ENCODE data around the gene SPECC1. TPM values are rescaled to one million over a fixed set of nuclear protein-coding genes. Genes with fewer than 3 reads are reported as not detected.

SPECC1 gene
- total RNA-seq, 1 experiment from 2014 or later, result 55.3 TPM

- no TSS peak for BruUV-seq (replicated peaks)
- CTCF ChIA-PET, result interaction anchor here (1.4 kb wide), 1 partner anchor 15 kb away, joined by 4 read pairs; no protein-coding TSS in a partner anchor
- no peaks in the 10 kb centered on the region for H3K27me3 Mint-ChIP-seq (ENCODE audit: insufficient read depth, unreplicated experiment)
- H3K27ac Mint-ChIP-seq (ENCODE audit: low read depth, unreplicated experiment), result no peak overlapping the region
- POLR2A ChIA-PET, result interaction anchor here (1.1 to 1.2 kb wide), 2 partner anchors 9 to 28 kb away, joined by 3 to 4 read pairs; no protein-coding TSS in a partner anchor
- intact Hi-C loops (cut with micrococcal nuclease), result no loop called here
- H3K36me3 Mint-ChIP-seq (ENCODE audit: insufficient read depth, unreplicated experiment), result no peaks in the 10 kb centered on the region
- peaks cover 28% of the 10 kb centered on the region for H3K4me1 Mint-ChIP-seq (ENCODE audit: insufficient read depth, unreplicated experiment)
- no peak overlapping the region for H3K4me3 Mint-ChIP-seq (ENCODE audit: unreplicated experiment)
- TF ChIP-seq CTCF (IDR thresholded peaks at IDR 0.05; ENCODE audit: unreplicated experiment), result no peak
- DNase-seq (ENCODE audit: unreplicated experiment), result no peak
- no peaks in the 10 kb centered on the region for H3K9me3 Mint-ChIP-seq (ENCODE audit: unreplicated experiment)
Observed at GRCh38 chr17:20179041-20179440, 169.9 kb downstream of the SPECC1 start.

GRCh38 chr17:20180661-20181060, 171.5 kb downstream of the SPECC1 start:
- POLR2A ChIA-PET, result no interaction called here
- DNase-seq (ENCODE audit: unreplicated experiment), result no peak
- Mint-ChIP-seq H3K27ac (ENCODE audit: low read depth, unreplicated experiment) (no peak overlapping the region), H3K36me3 (ENCODE audit: insufficient read depth, unreplicated experiment) (no peaks in the 10 kb centered on the region), H3K4me3 (ENCODE audit: unreplicated experiment) (no peak overlapping the region), H3K9me3 (ENCODE audit: unreplicated experiment) (no peaks in the 10 kb centered on the region), H3K4me1 (ENCODE audit: insufficient read depth, unreplicated experiment) (peaks cover 15% of the 10 kb centered on the region), H3K27me3 (ENCODE audit: insufficient read depth, unreplicated experiment) (no peaks in the 10 kb centered on the region)
- no TSS peak for BruUV-seq (replicated peaks)
- intact Hi-C loops (cut with micrococcal nuclease), result no loop called here
- no peak for TF ChIP-seq CTCF (IDR thresholded peaks at IDR 0.05; ENCODE audit: unreplicated experiment)
- CTCF ChIA-PET, result interaction anchor here (0.7 kb wide), 1 partner anchor 22 kb away, joined by 3 read pairs; no protein-coding TSS in a partner anchor

- no peaks in the 10 kb centered on the region for H3K27me3 Mint-ChIP-seq (ENCODE audit: insufficient read depth, unreplicated experiment)
- H3K4me1 Mint-ChIP-seq (ENCODE audit: insufficient read depth, unreplicated experiment), result peaks cover 19% of the 10 kb centered on the region
- no peak for DNase-seq (ENCODE audit: unreplicated experiment)
- ChIA-PET POLR2A (interaction anchor here (0.6 kb wide), 1 partner anchor 10 kb away, joined by 3 read pairs; no protein-coding TSS in a partner anchor), CTCF (interaction anchor here (0.6 to 1.3 kb wide), 2 partner anchors 11 to 618 kb away, joined by 4 read pairs; no protein-coding TSS in a partner anchor)
- no TSS peak for BruUV-seq (replicated peaks)
- H3K4me3 Mint-ChIP-seq (ENCODE audit: unreplicated experiment), result no peak overlapping the region
- TF ChIP-seq CTCF (IDR thresholded peaks at IDR 0.05; ENCODE audit: unreplicated experiment), result no peak
- H3K9me3 Mint-ChIP-seq (ENCODE audit: unreplicated experiment), result no peaks in the 10 kb centered on the region
- intact Hi-C loops (cut with micrococcal nuclease), result no loop called here
- H3K36me3 Mint-ChIP-seq (ENCODE audit: insufficient read depth, unreplicated experiment), result no peaks in the 10 kb centered on the region
- no peak overlapping the region for H3K27ac Mint-ChIP-seq (ENCODE audit: low read depth, unreplicated experiment)
Observed at GRCh38 chr17:20184181-20184580, 175.0 kb downstream of the SPECC1 start.

- no peaks in the 10 kb centered on the region for H3K9me3 Mint-ChIP-seq (ENCODE audit: unreplicated experiment)
- H3K27ac Mint-ChIP-seq (ENCODE audit: low read depth, unreplicated experiment), result peak overlapping the region; percentile 54
- DNase-seq (ENCODE audit: unreplicated experiment), result no peak
- ChIA-PET CTCF (interaction anchor here (1.1 to 1.3 kb wide), 2 partner anchors 12 to 20 kb away, joined by 4 read pairs; no protein-coding TSS in a partner anchor), POLR2A (interaction anchor here (1.0 kb wide), 1 partner anchor 15 kb away, joined by 4 read pairs; no protein-coding TSS in a partner anchor)
- intact Hi-C loops (cut with micrococcal nuclease), result no loop called here
- TF ChIP-seq CTCF (IDR thresholded peaks at IDR 0.05; ENCODE audit: unreplicated experiment), result no peak
- H3K27me3 Mint-ChIP-seq (ENCODE audit: insufficient read depth, unreplicated experiment), result no peaks in the 10 kb centered on the region
- H3K4me3 Mint-ChIP-seq (ENCODE audit: unreplicated experiment), result no peak overlapping the region
- no peaks in the 10 kb centered on the region for H3K36me3 Mint-ChIP-seq (ENCODE audit: insufficient read depth, unreplicated experiment)
- no TSS peak for BruUV-seq (replicated peaks)
- peaks cover 21% of the 10 kb centered on the region for H3K4me1 Mint-ChIP-seq (ENCODE audit: insufficient read depth, unreplicated experiment)
Observed at GRCh38 chr17:20184977-20185619, 175.9 kb downstream of the SPECC1 start.
